Esophagus squamous epithelium (tissue), 4 donors: ENCODE results near the gene PUS1.

Experiments used
- POLR2A ChIP-seq, 4 donors: fragments of 450-650 bp; IDR thresholded peaks; one replicate each; pipeline ENCODE4 v1.6.1; 2017; ENCODE audit warnings: antibody characterized with exemption in 4 of 4, mild to moderate bottlenecking in 4 of 4, moderate library complexity in 3 of 4
- TF ChIP-seq, protein P1 (sequence below), 6 experiments: fragments of 450-650 bp in 4 of 6; fragments of 200-600 bp in 2 of 6; sonication (generic) in 2 of 6; IDR thresholded peaks; one replicate each; pipeline ENCODE4 v1.5.1; 2016 to 2019; ENCODE audit warnings: antibody characterized with exemption in 6 of 6, mild to moderate bottlenecking in 4 of 6, moderate library complexity in 4 of 6

DNA sequence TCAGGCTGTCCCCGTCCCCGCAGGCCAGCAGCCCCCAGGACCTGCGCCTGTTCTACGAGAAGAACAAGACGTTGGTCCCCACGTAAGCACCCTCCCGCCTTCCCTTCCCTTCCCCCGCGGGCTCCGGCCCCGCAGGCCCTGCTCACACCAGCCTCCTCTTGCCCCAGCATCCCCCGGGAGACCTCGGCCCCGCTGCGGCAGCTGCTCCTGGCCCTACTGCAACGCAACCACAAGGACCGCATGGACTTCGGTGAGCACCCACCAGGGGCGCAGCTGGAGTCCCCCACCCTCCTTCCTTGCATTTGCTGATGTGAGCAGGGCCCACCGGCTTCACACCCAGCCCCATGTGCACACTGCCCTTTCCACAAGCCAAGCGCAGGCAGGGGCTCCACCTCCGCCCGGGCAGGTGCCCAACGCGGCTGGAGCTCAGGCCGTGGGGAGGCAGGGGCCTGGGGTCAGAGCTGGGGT lies 19.3 kb upstream of the PUS1 start:
- no peak for TF ChIP-seq POLR2A (IDR thresholded peaks at IDR 0.05)
- TF ChIP-seq, protein P1, sequence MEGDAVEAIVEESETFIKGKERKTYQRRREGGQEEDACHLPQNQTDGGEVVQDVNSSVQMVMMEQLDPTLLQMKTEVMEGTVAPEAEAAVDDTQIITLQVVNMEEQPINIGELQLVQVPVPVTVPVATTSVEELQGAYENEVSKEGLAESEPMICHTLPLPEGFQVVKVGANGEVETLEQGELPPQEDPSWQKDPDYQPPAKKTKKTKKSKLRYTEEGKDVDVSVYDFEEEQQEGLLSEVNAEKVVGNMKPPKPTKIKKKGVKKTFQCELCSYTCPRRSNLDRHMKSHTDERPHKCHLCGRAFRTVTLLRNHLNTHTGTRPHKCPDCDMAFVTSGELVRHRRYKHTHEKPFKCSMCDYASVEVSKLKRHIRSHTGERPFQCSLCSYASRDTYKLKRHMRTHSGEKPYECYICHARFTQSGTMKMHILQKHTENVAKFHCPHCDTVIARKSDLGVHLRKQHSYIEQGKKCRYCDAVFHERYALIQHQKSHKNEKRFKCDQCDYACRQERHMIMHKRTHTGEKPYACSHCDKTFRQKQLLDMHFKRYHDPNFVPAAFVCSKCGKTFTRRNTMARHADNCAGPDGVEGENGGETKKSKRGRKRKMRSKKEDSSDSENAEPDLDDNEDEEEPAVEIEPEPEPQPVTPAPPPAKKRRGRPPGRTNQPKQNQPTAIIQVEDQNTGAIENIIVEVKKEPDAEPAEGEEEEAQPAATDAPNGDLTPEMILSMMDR (IDR thresholded peaks at IDR 0.05) = no peak
